WTC11 (cell line): ENCODE results near the gene U2SURP.

ENCODE experiments used
- CREB1 ChIP-seq: sonication (generic); formaldehyde crosslinking; IDR thresholded peaks from 2 replicates; pipeline ENCODE4 v1.8.0; 2023; ENCODE audit warnings: mild to moderate bottlenecking, missing genetic modification reagents
- ESRRA ChIP-seq: sonication (generic); formaldehyde crosslinking; IDR thresholded peaks from 2 replicates; pipeline ENCODE4 v1.8.1; 2022; ENCODE audit warnings: mild to moderate bottlenecking, missing genetic modification reagents, borderline replicate concordance
- MXD4 ChIP-seq: fragments of 250-450 bp; sonication (Bioruptor Pico); IDR thresholded peaks from 2 replicates; pipeline ENCODE4 v1.8.0; 2021; ENCODE audit warnings: mild to moderate bottlenecking, moderate library complexity, borderline replicate concordance
- NFYB ChIP-seq: sonication (generic); formaldehyde crosslinking; conservative IDR thresholded peaks from 2 replicates; pipeline ENCODE4 v1.8.0; 2022; ENCODE audit warnings: low read depth, missing genetic modification reagents
- NR1H2 ChIP-seq: sonication (generic); formaldehyde crosslinking; IDR thresholded peaks from 2 replicates; pipeline ENCODE4 v1.9.0; 2021; ENCODE audit warnings: mild to moderate bottlenecking, moderate library complexity, missing genetic modification reagents
- ZNF232 ChIP-seq: sonication (generic); formaldehyde crosslinking; IDR thresholded peaks from 2 replicates; pipeline ENCODE4 v1.8.0; 2022; ENCODE audit warnings: mild to moderate bottlenecking, missing genetic modification reagents
- ZNF671 ChIP-seq: fragments of 250-450 bp; sonication (Bioruptor Pico); IDR thresholded peaks from 2 replicates; pipeline ENCODE4 v1.8.0; 2021; ENCODE audit warnings: mild to moderate bottlenecking
- TF ChIP-seq, protein P1 (sequence below): fragments of 200-600 bp; IDR thresholded peaks from 2 replicates; pipeline ENCODE4 v1.8.0; 2022; ENCODE audit warnings: antibody characterized with exemption
- TF ChIP-seq, protein P2 (sequence below): sonication (generic); formaldehyde crosslinking; IDR thresholded peaks from 2 replicates; pipeline ENCODE4 v1.8.1; 2023; ENCODE audit warnings: mild to moderate bottlenecking, moderate library complexity, missing genetic modification reagents
- TF ChIP-seq, protein P3 (sequence below): fragments of 250-450 bp; sonication (Bioruptor Pico); IDR thresholded peaks from 2 replicates; pipeline ENCODE4 v1.9.0; 2021; ENCODE audit warnings: moderate library complexity, mild to moderate bottlenecking, inconsistent platforms, borderline replicate concordance
- TF ChIP-seq, protein P4 (sequence below): sonication (generic); formaldehyde crosslinking; IDR thresholded peaks from 2 replicates; pipeline ENCODE4 v1.8.1; 2022; ENCODE audit warnings: mild to moderate bottlenecking, moderate library complexity, missing genetic modification reagents

DNA sequence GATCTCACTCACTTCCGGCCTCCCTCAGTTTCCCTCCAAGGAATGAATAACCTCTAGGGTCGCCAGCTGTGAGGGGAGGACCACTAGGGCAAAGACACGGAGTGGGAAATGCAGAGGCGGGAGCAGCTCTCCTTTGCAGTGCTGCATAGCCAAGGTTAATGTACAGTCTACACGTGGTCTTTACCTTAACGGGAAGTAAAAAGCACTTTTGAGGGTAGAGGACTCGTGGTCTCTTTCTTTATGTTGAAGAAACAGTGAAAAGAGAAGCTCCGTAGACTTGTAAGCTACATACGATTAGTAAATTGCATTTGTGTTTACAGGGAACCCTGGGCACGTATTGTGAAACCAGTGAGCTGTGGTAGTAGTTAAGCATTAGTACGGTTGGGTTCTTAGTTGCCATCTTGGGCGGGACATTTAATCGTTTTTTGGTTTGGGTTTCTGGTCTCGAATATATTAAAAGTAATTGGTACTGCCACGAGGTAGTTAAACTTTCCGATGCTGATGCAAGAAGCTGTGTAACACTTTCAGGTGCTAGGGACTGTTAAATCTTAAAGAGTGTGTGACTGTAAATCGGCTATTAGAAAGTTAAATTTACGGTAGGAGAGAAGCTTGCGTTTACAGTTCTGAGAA lies 828 bp downstream of the U2SURP start:
- TF ChIP-seq ZNF671 (CRISPR knock-in tag) (no peak), ZNF232 (CRISPR knock-in tag) (no peak), ESRRA (no peak), CREB1 (CRISPR knock-in tag) (no peak), NFYB (no peak), MXD4 (CRISPR knock-in tag) (no peak), NR1H2 (CRISPR knock-in tag) (no peak)
- TF ChIP-seq, protein P1, sequence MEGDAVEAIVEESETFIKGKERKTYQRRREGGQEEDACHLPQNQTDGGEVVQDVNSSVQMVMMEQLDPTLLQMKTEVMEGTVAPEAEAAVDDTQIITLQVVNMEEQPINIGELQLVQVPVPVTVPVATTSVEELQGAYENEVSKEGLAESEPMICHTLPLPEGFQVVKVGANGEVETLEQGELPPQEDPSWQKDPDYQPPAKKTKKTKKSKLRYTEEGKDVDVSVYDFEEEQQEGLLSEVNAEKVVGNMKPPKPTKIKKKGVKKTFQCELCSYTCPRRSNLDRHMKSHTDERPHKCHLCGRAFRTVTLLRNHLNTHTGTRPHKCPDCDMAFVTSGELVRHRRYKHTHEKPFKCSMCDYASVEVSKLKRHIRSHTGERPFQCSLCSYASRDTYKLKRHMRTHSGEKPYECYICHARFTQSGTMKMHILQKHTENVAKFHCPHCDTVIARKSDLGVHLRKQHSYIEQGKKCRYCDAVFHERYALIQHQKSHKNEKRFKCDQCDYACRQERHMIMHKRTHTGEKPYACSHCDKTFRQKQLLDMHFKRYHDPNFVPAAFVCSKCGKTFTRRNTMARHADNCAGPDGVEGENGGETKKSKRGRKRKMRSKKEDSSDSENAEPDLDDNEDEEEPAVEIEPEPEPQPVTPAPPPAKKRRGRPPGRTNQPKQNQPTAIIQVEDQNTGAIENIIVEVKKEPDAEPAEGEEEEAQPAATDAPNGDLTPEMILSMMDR: no peak
- TF ChIP-seq, protein P2, sequence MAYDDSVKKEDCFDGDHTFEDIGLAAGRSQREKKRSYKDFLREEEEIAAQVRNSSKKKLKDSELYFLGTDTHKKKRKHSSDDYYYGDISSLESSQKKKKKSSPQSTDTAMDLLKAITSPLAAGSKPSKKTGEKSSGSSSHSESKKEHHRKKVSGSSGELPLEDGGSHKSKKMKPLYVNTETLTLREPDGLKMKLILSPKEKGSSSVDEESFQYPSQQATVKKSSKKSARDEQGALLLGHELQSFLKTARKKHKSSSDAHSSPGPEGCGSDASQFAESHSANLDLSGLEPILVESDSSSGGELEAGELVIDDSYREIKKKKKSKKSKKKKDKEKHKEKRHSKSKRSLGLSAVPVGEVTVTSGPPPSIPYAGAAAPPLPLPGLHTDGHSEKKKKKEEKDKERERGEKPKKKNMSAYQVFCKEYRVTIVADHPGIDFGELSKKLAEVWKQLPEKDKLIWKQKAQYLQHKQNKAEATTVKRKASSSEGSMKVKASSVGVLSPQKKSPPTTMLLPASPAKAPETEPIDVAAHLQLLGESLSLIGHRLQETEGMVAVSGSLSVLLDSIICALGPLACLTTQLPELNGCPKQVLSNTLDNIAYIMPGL (CRISPR knock-in tag): no peak
- TF ChIP-seq, protein P3, sequence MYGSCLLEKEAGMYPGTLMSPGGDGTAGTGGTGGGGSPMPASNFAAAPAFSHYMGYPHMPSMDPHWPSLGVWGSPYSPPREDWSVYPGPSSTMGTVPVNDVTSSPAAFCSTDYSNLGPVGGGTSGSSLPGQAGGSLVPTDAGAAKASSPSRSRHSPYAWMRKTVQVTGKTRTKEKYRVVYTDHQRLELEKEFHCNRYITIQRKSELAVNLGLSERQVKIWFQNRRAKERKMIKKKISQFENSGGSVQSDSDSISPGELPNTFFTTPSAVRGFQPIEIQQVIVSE (CRISPR knock-in tag): no peak
- TF ChIP-seq, protein P4, sequence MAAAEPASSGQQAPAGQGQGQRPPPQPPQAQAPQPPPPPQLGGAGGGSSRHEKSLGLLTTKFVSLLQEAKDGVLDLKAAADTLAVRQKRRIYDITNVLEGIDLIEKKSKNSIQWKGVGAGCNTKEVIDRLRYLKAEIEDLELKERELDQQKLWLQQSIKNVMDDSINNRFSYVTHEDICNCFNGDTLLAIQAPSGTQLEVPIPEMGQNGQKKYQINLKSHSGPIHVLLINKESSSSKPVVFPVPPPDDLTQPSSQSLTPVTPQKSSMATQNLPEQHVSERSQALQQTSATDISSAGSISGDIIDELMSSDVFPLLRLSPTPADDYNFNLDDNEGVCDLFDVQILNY (CRISPR knock-in tag): no peak
